AG08396 (cell line): Measurements from ENCODE around the gene PRKCH.
"Not testable (repeated sequence)": the region's sequence is repeated elsewhere in the genome, so short reads cannot be mapped to it uniquely, and the experiment has no call there.

Experiments
- DNase-seq: peaks from one replicate; pipeline ENCODE4 v3.0.0; 2012; ENCODE audit warnings: low spot score, mixed read lengths

The PRKCH gene

DNA sequence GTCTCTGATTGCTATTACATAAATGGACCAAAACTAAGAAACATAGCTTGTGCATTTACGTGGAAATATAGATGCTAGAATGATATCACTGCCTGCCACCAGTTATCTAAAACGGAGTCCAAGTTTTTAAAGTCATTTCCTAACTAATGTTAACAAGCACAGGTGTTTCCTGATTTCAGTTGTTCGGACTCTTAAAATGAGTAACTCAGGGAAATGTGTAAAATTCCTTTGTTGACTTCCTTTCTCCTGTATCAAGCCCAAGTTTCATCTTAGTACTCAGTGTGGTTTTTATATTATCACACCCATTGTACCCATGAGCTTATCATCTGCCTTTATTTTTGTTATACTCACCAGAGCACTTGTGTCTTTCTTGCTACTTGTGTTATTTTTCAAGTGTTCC is 13.2 kb upstream of the PRKCH start:
- no peak for DNase-seq

DNA sequence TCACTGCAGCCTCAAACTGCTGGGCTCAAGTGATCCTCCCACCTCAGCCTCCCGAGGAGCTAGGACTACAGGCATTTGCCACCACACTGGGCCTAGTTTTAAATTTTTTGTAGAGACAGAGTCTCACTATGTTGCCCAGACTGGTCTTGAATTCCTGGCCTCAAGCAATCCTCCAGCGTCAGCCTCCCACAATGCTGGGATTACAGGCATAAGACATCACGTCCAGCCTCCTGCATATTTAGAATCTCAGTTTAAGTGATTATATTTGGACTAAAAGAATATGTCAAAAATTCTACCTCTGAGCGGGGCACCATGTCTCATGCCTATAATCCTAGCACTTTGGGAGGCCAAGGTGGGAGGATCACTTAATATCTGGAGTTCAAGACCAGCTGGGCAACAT is 12.7 kb upstream of the PRKCH start:
- not testable (repeated sequence) for DNase-seq

DNA sequence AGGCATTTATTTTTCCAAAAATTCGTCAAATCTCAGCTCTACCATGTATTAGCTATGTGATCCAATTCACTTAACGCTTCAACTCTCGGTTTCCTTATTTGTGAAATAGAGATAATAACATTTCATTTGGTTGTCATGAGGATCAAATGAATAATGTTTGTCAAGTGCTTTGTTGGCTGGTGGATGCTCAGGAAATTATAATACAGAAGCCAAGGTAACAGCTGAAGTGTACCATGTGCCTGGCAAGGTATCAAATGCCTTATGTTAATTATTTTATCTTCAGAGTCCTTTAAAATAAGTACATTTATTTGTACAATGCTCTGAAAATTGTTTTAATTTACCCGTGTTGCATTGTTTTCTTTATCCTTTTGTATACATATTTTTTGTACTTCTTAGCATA is 6.1 kb upstream of the PRKCH start:
- DNase-seq, result no peak

DNA sequence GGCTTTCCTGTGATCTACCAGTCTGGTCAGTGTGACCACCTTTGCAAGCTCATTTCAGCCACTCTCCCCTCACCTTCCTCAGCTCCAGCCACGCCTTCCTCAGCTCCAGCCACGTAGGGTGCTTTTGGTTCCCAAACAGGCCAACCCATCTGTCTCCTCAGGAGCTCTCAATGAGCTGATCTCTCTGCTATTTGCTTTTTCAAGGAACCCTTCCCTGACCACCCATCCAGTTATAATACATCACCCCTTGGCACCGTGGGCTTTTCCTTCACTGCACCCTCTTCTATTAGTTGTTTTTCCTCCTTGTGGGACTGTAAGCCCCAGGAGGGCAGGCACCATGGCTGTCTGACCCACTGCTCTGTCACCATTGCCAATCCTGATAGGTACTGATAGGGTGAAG is 2.3 kb upstream of the PRKCH start:
- DNase-seq, result no peak

DNA sequence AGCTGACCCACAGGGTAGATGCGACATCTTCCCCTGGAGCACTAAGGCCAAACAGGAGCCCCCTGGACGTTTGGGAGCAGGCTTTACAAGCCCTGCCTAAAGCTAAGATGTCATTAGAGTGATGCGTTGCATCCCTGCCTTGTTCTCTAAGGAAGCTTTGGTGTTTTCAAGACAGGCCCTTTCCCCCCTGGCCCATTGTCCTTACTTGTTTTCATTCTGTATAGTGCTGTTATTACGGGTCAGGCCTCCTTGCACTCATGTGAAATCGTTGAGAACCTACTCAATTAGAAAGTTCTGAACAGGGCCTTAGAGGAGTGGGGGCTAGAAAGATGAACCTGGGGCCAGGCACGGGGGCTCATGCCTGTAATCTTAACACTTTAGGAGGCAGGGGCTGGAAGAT is 1.7 kb upstream of the PRKCH start:
- DNase-seq, result no peak

DNA sequence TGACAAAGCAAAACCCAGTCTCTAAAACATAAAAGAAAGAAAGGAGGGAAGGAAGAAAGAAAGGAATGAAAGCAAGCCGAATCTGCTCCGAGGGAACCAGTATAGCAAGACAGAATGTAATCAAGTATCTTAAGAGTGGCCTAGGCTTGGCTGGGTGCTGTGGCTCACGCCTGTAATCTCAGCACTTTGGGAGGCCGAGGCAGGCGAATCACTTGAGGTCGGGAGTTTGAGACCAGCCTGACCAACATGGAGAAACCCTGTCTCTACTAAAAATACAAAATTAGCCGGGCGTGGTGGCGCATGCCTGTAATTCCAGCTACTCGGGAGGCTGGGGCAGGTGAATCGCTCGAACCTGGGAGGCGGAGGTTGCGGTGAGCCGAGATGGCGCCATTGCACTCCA is 1.2 kb upstream of the PRKCH start:
- DNase-seq, result not testable (repeated sequence)

DNA sequence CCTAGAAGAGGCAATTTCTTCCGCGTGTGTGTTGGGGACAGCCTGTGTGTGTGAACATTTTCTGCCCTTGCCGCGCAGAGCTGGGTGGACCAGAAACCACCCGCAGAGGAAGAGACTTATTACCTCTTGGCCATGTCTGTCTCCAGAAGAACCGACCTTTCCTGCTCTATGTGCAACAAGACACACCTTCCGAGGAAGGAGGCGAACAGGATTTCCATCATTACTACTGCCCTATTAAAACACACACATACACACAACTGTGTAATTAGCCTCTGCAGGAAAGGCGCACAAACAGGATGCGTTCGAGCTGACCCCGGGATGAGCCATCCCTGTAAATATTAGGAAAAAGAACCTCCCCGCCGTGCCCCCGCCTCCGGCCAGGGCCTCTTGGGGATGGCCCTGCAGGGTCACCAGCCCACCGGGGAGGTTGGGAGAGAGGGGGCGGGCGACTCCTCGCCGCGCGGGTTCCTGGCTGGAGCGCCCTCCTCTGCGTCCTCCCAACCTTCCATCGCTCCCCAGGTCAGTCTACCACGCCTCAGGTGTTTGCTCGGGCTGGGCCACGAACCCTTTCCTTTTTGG is 484 bp upstream of the PRKCH start:
- DNase-seq, result no peak

DNA sequence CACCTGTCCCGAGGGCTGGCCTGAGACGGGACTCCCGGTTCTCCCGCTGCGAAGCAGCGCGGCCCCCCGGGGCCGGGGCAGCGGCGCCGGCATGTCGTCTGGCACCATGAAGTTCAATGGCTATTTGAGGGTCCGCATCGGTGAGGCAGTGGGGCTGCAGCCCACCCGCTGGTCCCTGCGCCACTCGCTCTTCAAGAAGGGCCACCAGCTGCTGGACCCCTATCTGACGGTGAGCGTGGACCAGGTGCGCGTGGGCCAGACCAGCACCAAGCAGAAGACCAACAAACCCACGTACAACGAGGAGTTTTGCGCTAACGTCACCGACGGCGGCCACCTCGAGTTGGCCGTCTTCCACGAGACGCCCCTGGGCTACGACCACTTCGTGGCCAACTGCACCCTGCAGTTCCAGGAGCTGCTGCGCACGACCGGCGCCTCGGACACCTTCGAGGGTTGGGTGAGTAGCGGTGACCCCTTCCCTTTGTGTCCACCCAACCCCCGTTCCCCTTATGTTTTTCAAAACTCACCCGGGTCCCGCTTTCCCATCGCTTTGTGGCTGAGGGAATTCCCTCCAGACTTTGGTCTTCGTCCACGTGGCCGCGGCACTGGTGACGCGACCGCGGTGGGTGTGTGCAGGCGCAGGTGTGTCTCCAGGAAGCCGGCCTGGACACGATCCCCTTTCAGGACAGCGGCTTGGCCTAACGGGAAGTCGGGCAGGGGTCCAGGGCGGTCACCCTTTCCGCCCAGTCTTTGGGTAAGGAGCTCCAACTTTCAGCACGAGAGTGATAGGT is 826 bp downstream of the PRKCH start:
- DNase-seq, result no peak

DNA sequence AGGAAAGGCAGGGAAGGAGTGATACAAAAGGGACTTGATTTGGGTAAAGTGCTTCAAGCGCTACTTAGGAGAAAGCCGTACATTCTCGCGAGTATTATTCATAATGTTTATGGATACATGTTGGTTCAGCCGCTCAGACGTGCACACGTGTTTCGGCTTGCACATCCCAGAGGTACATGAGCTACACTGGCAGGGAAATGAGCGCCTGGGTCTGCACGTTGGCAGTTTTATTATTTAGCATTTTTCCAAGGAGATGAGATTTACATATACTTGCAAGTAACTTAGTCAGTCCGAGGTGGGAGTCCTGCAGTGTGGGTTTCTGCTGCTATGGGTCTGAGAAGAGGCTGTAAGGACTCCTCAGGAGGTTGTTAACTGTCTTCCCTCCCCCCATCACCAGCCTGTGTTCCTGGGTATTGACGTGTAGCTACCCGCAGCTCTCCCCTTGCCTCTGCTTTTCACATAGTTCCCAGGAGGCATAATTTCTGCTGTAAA is 1.5 kb downstream of the PRKCH start:
- DNase-seq, result peak; percentile 12

DNA sequence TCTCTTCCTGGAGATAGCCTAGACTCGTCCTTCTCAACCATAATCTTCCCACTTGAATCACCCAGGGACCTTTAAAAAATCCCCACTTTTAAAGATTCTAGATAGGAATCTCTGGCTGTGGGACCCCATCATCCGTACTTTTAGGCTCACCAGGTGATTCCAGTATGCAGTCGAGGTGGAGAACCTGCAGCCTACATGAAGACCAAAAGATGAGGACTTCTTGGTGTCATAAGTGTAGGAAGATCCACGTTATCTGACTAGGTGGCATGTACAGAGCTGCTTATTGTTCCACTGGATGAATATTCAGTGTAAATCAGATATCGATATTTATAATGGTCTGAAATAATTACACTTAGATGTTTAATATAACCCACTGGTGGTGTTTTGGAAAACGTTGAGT is 2.6 kb downstream of the PRKCH start:
- DNase-seq, result no peak

DNA sequence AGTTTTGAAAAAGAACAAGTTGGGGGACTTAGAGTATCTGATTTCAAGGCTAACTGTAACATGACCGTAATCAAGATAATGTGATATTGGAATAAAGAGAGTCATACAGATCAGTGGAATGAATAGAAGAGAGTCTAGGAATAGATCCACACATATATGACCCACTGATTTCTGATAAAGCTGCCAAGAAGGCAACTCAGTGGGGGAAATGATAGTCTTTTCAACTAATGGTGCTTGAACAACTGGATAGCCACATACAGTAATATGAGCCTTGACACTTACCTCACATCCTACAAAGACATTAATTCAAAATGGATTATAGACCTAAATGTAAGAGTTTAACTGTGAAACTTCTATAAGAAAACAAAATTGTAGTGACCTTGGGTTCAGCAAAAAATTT is 3.8 kb downstream of the PRKCH start:
- no peak for DNase-seq

DNA sequence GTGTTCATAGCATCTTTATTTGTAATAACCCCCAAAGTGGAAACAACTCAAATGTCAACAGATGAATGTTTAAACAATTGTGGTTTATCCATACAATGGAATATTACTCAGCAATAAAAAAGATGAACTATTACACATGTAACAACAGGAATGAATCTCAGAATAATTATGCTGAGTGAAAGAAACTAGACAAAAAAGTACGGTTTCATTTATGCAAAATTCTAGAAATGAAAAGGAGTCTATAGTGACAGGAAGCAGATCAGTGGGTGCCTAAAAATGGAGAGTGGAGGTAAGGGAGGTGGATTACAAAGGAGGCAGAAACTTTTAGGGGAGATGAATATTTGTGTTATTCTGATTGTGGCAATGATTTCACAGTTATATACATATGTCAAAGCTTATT is 4.8 kb downstream of the PRKCH start:
- DNase-seq, result no peak

DNA sequence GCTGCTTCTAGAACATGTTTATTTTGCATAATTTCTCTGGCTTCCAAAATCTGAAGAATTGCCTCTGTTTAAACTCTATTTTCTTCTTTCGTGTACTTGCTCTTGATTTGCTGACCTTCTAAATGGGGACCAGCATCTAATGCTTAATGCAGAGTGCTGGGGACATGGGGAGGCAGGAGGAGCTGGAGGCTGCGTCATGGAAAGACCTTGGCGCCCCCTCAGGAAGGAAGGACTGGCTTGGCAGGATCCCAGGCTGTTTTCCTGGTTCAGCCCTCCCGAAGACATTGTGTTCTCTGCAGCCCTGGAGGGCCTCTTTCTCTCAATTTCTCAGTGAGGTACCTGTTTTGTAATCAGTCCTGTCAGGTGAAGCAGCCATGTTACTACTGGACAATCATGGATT is 5.5 kb downstream of the PRKCH start:
- no peak for DNase-seq

DNA sequence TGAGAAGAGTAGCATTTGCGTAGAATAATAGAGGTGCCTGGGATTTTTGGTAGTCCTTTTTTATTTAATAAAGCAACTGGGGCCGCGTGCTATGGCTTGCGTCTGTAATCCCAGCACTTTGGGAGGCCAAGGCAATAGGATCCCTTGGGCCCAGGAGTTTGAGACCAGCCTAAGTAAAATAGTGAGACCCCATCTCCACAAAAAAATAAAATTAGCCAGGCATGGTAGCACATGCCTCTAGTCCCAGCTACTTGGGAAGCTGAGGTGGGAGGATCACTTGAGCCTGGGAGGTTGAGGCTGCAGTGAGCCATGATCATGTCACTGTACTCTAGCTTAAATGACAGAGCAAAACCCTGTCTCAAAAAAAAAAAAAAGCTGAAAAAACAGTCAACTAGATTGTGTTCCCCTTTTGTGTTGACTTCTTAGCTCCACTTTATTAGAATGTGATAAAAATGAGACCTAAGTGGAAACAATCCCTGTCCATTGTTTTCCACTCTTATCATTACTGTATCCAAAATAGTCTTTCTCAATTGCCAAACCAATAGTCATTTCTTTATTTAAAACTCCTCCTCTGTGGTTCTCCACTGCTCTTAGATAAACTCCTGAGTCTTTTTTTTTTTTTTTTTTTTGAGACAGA is 7.4 kb downstream of the PRKCH start:
- DNase-seq, result no peak

DNA sequence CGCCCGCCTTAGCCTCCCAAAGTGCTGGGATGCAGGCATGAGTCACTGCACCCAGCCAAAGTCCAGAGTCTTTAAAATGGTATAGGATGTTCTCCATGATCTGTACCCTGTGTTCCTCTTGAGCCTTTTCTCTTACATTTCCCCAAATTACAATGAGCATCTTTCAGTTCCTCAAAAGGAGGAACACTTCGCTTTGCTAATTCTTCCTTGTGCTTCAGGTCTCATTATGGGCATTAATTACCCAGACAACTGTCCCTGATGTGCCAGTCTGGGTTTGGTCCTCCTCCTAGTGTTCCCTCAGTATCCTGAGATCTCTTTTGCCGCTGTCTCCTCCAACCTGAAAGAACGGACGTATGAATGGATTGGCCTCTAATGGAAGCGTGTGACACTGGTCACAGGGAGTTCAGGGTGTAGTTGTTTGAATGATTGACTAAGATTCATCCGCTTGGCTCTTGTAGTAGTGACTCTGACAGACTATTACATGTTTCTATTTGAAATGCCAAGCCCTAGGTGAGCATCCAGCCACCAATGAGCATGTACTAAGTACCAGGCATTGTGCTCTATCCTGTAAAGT is 8.2 kb downstream of the PRKCH start:
- DNase-seq, result no peak

DNA sequence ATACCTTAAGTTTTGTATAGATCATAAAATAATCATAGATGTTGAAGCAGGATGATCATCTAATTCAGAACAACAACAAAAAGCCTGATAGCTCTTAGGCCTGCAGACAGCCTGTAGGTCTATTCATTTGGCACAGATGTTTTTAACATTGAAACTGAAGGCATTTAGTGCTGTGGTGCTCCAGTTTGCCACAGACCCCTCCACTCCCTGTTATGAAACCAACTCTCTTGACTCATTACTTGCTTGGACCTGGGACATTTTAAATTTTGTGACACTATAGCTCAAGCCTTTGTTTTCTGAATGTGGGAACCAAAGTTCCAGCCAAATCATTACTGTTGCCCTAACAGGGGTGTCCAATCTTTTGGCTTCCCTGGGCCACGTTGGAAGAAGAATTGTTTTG is 9.1 kb downstream of the PRKCH start:
- no peak for DNase-seq

DNA sequence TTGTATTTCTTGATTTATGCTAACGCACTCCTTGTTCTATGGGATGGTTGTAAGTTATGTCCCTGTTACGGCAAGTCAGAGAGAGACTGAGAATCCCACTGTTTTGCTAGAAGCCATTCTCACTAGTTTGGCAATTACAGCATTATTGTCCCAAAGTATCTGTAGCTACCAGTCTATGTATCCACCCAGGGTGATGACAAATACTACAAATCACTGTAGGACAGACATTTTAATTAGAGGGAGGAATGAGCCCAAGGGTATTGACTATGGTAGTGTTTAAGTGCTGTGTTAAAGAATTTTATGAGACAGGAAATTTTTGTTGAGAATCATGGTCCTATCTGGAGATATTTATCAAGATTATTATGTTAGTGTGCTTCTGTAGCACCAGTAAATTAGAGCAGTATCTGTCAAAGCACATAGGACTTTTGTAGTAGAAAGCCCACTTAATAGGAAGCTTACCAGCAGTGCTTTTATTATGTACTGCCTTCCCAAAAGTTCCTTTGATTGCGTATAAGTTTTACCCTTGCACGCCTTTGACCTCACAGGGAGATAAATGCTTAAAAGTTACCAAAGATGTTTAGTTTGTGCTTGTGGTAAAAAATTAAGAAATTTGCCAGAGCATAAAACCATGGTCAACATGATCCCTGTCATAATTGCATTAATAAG is 10.7 kb downstream of the PRKCH start:
- DNase-seq, result no peak

DNA sequence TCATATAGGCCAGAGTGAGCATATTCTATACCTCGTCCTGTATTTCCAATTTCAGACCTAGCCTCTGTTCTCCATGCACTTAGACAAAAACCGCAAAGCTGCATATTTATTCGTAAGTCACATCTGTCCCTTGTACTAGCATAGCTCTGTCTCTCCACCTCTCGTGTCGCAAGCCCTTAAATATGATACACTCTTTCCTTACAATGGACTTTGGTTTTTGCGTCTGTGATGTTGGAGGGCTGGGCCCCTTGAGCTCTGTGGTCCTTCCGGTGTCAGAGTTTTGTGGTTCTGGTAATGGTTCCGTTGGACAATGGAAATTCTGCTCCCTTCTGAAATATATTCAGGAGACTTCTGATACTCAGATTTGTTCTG is 11.3 kb downstream of the PRKCH start:
- no peak for DNase-seq

DNA sequence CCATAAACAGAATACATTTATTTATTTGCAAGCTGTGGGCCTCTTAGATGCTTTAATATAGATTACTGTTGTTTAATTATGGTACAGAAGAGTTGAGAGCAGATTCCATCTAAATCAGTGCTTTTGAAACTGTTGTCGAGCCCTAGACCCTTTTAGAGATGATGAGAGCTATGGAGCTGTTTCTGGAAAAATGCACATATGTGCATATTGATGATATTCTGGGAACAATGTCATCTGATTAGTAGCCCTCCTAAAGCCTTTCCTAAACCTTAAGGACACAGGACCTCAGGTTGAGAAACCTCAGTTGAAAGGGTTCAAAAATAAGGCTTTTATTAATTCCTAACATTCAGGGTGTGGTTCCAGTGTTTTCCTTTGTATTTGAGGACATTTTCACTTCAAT is 11.7 kb downstream of the PRKCH start:
- DNase-seq, result no peak

DNA sequence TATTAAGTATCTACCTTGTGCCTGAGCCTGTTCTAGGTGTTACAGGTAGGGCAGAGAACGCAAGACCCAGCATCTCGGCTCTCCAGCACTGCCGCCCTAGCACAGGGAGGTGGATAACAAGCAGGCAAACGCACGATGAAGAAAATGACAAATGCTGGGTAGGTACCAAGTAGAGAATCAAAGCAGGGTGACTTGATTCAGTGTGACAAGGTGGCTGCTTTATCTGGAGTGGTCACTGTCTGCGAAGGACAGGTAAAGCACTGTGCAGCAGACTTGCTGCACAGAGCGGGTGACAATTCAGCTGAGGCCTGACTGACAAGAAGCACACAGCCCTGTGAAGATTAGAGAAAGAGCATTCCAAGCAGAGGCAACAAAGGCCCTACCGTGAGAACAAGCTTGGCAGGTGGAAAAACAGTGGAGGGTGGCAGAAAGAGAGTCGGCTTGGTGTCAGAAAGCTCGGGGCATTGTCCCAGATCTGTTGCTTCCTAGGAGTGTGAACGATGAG is 12.9 kb downstream of the PRKCH start:
- no peak for DNase-seq

DNA sequence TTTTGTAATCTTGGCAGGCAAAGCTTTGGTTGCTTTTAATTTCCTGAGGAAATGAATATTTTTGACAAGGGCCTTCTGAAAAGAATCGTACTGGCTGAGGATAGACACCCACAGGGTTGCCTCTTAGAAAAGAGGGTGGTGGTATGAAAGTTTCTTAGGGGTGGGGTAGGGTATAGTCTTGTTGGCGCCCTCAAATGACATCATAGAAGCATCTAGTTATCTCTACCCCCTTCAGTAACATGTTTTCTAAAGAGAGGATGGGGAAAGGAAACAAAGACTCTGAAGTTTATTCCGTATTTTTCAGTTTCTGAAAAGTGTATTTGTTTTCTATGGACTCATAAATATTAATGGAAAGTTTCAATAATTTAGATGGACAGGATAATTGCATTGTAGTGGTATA is 13.7 kb downstream of the PRKCH start:
- DNase-seq, result no peak

DNA sequence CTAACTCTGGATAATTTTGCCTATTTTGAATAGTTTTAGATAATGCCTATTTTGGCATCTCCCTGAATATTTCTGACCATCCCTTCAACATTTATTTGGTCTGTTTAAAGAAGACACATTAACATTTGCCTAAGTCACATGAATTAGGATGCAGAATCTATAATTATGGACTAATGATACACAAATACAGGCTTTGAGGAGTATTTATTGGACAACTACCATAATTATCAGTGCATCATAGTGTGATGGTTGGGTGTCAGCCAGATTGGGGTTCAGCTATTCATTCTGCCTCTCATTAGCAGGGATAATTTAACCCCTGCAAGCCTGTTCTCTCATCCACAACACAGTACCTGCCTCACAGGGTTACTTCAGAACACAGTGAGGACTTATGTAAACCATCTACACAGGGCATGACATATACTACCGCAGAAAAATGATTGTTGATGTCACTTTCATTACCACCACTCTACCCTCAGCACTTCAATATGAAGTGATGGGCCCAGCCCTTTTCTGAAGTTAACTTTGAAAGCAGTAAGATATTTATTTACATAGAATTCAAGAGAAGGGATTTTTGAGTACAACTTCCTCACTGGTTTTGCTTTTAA is 14.4 kb downstream of the PRKCH start:
- no peak for DNase-seq
